ENCODE results near the gene CCDC188.
A peak's percentile ranks its signal among the peaks of the same experiment; 100 is the strongest.

CCDC188 gene

DNA sequence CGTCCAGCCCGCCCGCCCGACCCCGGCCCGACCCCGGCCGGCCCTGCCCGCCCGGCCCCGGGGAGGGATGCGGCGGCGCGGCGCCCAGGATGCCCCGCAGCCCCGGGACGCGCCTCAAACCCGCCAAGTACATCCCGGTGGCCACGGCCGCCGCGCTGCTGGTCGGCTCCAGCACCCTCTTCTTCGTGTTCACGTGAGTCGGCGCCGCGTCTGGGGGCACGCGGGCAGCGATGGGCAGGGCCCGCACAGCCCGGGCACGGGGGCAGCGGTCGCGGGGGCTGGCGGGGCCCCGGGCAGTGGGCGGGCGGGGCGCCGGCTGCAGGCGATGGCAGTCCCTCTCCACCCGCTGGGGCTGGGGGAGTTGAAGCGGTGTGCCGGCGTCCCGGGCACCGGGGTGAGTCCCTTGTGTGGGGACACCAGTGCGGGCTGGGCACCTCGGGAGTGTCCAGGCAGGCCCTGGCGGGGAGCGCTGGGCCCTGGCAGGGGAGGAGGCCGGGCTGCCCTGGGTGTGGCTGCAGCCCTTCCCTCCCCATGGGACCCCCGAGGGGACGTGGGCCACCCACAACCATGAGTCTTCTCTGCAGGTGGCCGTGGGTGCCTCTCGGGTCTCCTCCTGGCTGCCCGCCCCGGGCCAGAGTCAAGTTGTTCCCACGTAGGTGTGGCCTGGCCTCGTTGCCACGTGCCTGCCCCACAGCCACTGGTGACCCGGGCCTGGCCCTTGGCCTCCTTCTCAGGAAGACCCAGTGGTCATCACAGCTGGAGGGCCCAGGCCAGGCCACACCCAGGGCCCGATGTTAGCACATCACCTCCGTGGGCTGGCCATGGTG is 18.8 kb downstream of the CCDC188 start:
- no peak for DNase-seq

DNA sequence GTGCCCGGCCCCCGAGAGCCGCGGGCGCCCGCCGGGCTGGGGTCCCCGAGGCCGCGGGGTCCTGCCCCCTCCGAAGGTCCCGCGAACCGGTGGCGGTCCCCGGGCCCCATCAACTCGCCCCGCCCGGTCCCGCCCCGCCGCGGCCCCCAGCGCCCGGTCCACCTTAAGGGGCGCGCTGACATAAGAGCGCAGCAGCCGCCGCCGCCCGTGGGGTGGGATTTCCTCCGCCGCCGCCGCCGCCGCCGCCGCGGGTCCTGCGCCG is 19.3 kb downstream of the CCDC188 start, which contains the start of gene ZDHHC8:
Gene ZDHHC8 (plus strand): TSS at position 208 of the 262 bp plus-strand sequence. CDS start 144 bp downstream, outside the sequence.
- peak; percentile 34 for DNase-seq

DNA sequence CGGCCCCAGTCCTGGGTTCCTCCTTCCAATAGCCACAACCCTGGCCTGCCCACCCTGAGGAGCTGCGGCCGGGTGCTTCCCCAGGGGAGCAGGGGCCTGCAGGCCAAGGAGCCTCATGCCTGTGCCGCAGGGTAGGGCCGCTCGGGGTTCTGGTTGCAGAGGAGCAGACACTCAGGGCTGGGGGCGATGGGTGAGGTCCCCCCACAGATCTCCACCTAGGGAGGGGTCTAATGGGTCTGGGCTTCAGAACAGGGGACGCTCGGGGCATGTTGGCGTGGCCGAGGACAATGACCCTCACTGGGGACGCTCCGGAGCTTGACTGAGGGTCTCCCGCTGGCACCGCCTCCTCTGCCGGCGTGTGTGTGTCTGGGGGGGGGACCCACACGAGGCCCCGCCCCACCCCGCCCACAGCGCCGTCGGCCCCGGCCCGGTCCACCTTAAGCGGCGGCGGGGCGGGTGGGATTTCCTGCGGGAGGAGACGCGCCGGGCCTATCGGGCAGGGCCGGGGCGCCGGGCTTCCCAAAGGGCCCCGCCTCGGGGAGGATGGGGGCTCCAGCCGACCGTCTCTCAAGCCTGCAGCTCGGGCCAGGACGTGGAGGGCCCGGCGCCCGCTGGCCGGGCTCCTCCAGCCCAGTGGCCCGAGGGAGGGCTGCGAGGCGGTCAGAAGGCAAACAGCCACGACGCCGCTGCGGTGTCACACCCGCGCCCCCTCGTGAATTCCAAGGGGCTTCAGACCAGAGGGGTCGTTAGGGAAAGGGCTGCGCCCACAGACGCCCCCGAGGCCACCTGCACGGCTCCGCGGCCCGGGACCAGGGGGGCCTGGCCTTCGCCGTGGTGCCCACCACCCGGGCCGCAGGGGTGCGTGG is 19.9 kb downstream of the CCDC188 start:
- DNase-seq = peak; percentile 82

DNA sequence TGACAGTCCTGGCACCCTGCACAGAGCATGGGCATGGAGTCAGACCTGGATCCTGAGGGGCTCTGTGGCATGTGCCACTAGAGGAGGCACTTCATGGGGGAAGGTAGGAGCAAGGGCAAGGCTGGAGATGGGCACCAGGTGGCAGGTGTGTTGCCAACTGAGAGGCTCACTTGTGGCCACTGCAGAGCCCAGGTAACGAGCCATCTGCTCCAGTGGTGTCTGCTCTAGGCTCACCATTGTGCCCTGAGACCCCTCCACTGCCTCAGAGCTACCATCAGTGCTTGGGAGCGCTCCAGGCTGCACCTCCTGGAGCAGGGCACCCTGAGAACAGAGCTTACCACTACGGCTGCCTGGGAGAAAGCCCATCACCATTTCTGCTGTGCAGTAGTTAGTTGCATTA is 20.5 kb downstream of the CCDC188 start:
- DNase-seq = no peak

DNA sequence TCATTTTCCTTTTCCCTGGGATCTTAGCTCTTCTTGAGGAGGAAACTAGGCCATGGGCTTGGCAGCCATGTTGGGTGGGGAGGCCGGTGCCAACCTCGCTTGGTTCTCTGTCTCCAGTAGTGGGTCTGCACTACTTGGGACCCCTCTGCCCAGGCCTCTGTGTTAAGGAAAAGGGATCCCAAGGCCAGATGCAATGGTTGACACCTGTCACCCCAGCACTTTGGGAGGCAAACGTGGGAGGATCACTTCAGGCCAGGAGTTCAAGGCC is 21.2 kb downstream of the CCDC188 start:
- DNase-seq = no peak

DNA sequence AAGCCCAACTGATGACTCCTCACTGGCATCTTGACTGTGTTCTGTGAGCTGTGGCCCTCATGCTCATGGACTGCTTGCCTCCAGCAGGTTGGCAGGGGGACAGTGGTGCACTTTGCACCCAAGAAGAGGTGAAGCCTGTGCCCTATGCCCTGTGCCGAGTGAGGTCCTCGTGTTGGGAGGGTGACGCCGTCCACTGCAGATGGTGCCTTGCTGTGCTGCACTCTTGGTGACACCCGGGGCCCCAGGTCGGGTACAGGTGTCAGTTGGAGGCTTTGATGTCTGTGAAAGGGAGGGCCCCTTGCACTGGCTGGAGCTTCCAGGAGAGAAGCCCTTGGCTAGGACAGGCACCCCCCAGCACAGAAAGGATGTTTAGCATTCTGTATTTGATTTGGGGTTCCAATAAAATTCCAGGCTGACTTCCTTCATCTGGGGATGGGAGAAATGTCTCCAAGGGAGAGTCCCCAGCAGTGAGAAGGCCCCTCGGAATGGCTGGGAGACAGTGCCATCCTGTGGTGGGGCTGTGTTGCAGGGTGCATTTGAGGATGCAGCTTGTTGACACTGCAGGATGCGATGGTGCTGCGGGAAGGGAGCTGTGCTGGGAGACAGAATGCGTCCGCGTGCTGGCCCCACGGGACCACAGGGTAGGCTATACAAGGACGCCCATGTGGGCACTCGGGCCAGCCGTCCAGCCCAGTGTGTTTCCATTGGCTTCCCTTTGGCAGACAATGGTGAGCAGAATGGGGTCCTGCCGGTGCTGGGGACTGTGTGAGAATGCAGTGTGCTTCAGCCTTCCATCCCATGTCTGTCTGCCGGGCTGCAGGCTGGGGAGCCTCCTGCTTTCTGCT is 21.7 kb downstream of the CCDC188 start:
- DNase-seq = peak; percentile 30

DNA sequence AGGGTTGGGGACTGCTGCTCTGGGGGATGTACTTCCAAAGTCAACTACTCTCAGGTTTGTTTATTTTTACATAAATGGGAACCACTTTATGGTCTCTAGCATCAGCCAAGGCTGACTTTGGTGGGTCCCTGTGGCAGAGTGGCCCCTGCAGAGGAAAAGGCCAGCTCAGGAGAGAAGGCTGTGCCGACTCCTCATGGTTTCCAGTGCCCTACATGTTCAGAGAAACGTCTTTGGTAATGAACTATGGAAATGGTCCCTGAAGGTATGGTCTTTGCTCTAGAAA is 22.3 kb downstream of the CCDC188 start:
- DNase-seq = no peak

DNA sequence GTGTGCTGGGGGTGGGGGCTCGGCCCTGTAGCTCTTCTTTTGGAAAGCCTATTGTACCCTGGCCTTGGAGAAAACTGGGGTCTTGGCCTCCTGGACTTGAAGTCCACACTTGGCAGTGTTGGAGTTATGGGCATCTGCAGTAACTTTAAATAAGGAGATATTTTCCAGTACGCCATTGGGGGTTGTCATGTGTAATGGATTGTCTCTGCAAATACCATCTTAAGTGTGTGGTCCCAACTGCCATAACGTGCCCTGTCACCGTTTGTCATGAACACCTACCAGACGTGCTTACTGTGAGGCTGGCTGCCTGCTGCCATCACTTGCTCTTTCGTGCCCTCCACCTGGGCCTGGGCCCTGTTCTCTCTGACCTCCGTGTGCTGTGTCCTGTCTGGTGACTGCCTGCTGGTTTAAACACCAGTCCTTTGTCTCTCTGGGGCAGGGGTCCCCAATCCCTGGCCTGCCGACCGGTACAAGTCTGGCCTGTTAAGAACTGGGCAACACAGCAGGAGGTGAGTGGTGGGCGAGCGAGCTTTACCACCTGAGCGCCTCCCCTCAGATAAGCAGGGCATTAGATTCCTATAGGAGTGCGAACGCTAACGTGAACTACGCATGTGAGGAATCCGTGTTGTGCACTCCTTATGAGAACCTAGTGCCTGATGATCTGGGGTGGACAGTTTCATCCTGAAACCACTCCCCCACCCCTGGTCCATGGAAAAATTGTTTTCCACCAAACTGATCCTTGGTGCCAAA is 22.8 kb downstream of the CCDC188 start:
- no peak for DNase-seq

DNA sequence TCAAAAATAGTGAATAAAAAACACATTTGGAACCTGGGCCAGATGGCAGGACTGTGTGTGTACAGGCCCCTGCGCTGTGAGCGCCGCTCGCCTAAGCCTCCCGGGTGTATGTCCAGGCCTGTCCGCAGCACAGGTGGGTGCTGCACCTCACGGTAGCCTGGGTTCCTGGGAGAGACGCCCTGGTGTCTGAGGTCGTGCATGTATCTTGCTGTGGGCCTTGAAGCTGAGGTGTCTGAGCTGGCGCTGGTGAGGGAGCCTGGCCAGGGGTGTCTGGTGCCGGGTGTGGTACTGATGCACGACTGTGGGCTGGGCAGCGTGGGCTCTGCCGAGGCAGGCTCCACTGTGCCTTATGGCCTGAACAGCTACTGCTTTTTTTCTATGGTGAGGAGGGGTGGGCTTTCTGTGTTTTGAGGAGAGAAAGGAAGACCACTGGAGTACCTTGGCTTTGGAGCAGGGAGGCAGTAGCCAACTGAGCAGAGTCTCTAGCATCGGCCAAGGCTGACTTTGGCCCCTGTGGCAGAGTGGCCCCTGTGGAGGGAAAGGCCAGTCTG is 23.5 kb downstream of the CCDC188 start:
- no peak for DNase-seq

DNA sequence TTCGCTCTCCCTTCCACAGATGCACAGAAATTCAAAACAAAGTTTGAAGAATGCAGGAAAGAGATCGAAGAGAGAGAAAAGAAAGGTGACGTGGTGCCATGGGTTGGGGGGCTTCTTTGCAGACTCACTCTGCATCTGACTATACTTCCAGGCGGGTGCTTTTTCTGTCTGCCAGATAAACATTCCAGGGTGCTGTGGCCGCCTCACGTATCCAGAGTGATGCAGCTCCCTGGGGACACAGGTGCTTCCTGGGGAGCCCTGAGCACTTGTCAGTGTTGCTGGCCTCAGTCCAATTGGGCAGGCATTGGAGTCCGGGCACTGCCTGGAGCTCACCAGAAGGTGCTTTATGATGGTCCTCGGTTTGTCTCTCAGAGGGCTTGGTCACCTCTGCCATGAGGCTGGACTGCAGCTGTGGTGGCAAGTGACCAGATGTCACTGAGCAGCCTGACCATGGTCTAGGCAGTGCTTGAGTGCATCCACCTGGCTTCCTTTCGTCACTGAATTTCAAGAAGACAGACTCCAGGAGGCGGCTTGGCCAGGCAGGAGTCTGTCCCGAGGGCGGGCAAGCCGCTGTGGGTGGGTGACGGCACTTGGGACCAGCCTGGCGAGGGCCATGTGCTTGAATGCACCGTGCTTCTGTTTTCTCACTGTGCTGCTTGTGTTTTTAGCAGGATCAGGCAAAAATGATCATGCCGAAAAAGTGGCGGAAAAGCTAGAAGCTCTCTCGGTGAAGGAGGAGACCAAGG is 24.4 kb downstream of the CCDC188 start:
- no peak for DNase-seq

DNA sequence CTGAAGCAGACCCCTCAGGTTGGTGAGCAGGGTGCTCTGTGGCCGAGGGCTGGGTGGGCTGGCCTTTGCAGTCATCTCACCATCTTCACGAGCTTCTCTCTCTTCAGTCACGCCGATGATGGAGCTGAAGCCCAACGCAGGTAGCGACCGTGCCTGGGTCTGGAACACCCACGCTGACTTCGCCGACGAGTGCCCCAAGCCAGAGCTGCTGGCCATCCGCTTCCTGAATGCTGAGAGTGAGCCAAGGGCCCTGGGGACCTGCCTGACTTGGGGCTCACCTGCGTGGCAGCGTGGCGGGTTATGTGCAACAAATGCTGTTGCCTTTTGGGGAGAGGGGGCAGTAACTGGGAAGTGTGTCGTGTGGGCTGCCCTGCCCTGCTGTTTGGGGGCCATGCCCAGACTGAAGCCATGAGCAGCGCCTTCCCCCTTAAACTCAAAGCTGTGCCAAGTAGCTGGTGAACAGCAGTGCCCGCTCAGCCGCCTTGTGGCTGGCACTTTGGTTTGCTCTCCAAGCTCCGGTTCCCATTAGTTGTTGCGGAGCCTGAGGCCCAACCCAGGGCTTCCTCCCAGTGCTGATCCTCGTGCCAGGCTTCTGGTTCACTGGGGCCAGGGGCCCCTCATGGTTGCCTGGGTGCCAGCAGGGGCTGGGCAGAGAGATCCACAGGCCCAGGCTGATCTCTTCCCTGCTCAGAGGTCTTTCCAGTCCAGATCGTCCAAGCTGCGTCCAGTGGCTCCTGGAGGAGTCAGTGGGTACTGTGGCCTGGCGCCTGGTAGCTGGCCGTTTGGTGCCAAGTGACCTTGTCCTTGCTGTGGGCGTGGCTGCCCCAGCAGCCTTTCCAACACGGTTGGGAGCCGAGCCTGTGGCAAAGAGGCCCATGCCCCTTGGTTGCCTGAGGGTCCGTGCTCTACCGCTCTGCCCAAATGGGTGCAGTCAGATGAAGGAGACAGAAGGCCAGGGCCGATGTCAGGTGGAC is 25.4 kb downstream of the CCDC188 start:
- no peak for DNase-seq

DNA sequence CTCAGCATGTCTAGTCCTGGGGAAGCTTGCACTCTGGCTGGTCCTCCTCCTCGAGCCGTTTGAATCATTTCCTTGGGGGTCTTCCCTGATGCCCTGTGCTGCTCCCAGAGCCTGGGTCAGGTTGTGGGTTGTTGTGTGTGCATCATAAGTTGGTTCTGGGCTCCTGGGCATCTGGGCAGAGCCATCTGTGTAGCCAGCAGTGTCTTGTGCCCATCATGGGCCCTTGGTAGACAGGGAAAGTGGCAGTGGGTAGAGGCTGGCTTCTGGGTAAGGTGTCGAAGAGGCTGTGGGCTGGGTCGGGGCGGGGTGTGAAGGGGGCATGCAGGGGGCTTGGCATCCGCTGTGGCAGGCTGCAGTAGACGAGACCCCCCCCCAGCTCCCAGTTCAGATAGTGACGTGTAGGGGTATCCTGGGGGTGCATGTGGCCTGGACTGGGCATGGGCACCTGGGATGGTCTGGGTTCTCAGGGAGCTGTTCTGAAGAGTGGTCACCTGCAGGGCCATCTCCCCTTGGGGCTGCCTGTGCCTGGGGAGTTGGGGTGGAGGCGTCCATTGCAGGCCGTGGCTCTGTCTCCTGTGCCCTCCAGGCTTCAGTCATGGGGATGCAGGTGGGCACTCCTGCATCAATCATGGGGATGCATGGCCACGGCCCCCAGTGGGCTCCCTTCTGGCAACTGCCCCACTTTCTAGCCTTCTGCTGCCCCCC is 26.6 kb downstream of the CCDC188 start:
- no peak for DNase-seq

DNA sequence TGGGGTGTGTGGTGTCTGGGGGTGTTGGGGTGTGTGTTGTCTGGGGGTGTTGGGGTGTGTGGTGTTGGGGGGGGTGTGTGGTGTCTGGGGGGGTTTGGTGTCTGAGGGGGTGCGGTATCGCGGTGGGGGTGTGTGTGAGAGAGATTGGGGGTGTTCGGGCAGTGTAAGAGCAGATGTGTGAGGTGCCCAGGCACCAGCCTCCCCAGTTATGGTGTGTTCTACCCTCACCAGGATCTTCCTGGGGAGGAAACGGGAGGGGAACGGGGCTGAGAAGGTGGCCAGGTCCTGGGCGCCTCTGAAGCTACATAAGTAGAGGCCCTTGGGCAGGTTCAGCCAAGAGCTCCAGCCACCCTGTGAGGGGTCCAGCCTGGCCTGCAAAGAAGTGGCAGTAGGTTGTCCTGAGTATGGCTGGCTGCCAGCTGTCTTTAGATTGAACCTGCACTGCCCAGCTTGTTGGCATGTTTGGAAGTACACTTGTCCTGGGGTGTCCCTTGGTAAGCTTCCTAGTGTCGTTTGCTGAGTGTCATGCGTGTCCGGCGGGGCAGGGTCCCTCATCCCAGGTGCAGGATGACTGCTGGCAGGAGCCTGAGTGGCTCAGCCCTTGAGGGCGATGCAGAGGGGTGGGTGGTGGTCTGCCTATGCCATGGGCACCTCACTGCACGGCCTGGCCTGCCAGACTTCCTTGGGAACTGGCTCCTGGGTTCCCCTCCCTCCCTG is 27.3 kb downstream of the CCDC188 start:
- no peak for DNase-seq

DNA sequence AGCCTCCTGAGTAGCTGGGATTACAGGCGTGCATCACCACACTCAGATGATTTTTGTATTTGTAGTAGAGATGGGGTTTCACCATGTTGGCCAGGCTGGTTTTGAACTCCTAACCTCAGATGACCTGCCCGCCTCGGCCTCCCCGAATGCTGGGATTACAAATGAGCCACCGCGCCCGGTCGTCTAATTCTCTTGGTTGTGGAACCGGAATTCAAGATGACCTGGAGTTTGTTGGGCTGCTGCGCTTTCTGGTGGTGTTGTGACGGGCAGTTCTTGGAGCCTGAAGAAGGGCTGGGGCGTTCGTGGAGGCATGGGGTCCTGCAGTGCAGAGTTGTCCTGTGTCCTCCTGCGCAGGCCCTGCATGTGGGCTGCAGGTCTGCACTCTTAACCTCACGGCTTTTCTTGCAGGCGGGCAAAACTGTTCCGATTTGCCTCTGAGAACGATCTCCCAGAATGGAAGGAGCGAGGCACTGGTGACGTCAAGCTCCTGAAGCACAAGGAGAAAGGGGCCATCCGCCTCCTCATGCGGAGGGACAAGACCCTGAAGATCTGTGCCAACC is 28.9 kb downstream of the CCDC188 start:
- no peak for DNase-seq

DNA sequence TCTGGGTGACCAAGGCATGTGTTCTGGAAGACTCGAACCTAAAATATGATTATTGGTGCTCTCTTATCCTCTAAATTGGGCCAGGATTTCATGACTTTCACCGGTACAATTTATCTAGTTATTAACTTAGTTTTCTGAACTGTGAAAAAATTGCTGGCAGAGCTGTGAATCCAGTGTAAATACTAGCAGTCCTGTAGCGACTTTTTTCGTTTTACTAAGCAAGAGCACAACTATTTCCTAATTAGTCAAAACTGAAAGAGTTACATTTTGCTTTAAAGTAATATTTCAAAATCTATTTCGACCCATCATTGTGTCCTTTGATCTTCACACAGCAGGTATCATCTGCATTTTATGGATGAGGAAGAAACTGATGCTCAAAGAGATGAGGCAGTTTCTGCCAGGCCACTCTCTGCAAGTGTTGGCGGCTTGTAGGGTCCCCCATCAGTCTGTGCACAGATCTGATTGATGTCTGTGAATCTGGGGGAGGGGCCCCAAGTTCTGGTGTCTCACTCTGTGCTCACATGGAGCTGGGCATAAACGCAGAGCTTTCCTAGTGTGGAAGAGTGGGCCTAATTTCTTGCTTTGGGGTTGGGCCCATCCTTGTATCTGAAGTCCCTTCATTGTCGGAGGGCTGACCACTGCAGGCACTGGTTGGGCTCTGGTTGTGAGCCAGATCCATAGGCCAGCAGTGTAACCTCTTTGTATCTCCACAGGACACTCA is 32.4 kb downstream of the CCDC188 start:
- no peak for DNase-seq

DNA sequence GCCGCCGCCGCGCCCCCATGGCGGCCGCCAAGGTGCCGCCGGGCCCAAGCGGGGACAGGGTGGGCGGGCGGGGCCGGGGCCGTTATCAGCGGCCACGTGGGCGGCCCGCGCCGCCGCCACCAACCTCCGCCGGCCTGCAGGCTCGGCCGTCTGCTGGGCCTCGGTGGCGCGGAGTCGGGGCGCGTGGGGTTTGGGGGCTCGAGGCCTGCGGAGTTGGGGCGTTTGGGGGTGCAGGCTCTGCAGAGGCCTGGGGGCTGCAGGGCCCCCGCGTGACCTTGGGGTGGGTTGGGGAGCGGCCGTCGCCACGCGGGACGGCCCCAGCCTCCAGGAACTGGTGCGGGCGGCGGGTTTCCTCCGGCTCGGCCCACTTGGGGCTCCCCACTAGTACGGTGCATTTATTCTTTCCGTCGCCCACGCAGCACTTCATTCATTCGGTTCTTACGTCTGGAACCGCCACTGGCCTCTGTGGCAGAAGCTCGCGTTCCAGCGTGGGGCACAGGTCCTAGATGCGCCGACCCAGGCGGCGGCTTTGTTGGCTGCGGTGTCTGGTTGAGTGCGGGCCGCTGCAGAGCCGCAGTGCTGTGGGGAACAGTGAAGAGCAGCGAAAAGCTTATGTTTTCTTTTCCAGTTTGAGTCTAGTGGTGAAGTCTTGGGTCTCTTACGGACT is 33.1 kb downstream of the CCDC188 start:
- DNase-seq = peak; percentile 12

DNA sequence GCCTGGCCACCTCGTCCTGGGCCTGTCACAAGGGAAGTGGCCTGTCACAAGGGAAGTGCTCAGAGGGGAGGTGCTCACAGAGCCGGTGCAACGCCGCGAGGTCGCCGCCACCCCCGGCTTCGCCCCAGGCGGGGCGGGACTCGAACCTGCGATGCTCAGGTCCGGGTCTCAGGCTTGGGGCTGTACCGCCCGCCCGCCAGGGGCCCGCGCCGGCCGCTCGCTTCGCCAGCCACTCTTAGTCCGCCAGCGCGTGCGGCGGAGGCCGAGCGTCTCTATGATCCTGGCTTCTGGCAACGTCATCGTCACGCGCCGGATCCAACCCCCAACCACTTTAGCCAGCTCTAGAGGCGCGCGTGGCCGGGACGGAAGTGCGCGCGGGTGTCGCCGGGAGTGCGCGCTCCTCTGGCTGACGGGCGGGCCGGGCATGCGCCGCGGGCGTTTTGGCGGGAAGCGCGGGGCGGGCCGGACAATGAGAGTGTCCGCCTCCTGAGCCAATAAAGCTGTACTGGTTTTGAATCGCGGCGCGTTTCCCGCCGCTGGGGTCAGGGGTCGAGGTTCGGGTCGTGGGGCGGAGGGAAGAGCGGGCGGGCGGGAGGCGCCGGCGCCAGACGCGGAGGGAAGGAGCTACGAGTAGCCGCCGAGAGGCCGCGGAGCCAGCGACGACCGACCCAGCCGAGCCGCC is 33.8 kb downstream of the CCDC188 start, which contains the start of gene TRMT2A:
Gene TRMT2A (minus strand): TSS at position 276 of the 682 bp plus-strand sequence. CDS start 320 bp downstream, outside the sequence.
- peak; percentile 98 for DNase-seq
